BE2C (cell line): Measurements from ENCODE around the gene CNTNAP5.
A peak's percentile ranks its signal among the peaks of the same experiment; 100 is the strongest.

Source experiments
- DNase-seq: peaks from one replicate; pipeline ENCODE4 v3.0.0-alpha.2; 2020
- H3K27me3 ChIP-seq: fragments of 250-450 bp; sonication (Bioruptor Pico); 2 replicates; pipeline ENCODE4 v1.5.1; 2020; ENCODE audit warnings: mild to moderate bottlenecking
- H3K36me3 ChIP-seq: fragments of 250-450 bp; sonication (Bioruptor Pico); 2 replicates; pipeline ENCODE4 v1.5.1; 2020; ENCODE audit warnings: mild to moderate bottlenecking
- H3K4me1 ChIP-seq: fragments of 250-450 bp; sonication (Bioruptor Pico); 2 replicates; pipeline ENCODE4 v1.5.1; 2020
- H3K4me3 ChIP-seq: 2 replicates; pipeline ENCODE4 v1.5.1; 2011; ENCODE audit warnings: low read depth, low read length
- H3K9me3 ChIP-seq: fragments of 250-450 bp; sonication (Bioruptor Pico); 2 replicates; pipeline ENCODE4 v1.5.1; 2020
- CTCF ChIP-seq: IDR thresholded peaks from 2 replicates; pipeline ENCODE4 v1.5.1; 2012; ENCODE audit warnings: mild to moderate bottlenecking, low read depth, low read length

Gene CNTNAP5

DNA sequence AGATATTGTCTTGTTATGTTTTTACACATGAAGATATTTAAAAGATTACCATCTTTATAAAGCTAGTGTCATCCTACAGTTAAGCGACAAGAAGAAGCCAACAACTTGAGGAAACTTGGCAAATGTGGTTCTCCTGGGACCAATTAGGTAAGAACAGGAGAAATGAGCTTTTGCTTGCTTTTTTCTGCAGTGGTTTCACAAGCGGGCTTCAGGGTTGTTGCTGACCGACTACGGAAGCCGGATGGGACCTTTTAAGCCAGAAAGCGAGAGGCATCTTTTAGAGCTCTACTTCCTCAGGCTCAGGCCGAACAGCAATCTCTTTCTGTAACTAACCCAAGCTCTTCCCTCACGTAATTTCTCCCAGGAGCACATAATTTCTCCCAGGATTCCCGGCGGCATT lies 256.5 kb downstream of the CNTNAP5 start:
- no peak for TF ChIP-seq CTCF
- Histone ChIP-seq H3K9me3 (no peaks in the 10 kb centered on the region), H3K4me1 (no peaks in the 10 kb centered on the region), H3K4me3 (no peak overlapping the region), H3K36me3 (no peaks in the 10 kb centered on the region), H3K27me3 (no peaks in the 10 kb centered on the region)
- no peak for DNase-seq

- Histone ChIP-seq H3K4me1 (no peaks in the 10 kb centered on the region), H3K4me3 (no peak overlapping the region), H3K27me3 (no peaks in the 10 kb centered on the region), H3K36me3 (no peaks in the 10 kb centered on the region), H3K9me3 (no peaks in the 10 kb centered on the region)
- DNase-seq, result no peak
- TF ChIP-seq CTCF, result no peak
These were observed 258.0 kb downstream of the CNTNAP5 start for GRCh38 chr2:124283096-124283495.

- H3K27me3 ChIP-seq, result no peaks in the 10 kb centered on the region
- no peak overlapping the region for H3K4me3 ChIP-seq
- TF ChIP-seq CTCF, result no peak
- no peaks in the 10 kb centered on the region for H3K9me3 ChIP-seq
- H3K4me1 ChIP-seq, result no peaks in the 10 kb centered on the region
- peak; percentile 5 for DNase-seq
- H3K36me3 ChIP-seq, result no peaks in the 10 kb centered on the region
These were observed 261.1 kb downstream of the CNTNAP5 start for GRCh38 chr2:124286089-124286783.

DNA sequence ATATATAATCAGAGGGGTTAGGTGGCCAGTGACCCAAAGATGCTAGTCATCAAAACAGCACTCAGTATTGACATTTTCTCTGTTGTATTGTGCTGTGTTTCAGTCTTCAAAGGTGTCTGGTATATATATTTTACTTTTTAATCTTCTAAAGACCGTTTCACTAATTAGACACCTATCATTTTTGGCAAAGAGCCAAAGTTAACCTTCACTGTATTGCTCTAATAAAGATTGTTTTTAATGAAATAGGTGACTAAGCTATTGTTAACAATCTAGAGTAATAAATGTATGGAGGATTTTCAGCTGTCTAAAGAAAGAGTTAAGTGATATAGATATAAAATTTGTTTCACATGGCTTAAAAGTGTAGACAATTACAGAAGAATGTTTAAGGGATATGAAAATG lies 264.0 kb downstream of the CNTNAP5 start:
- Histone ChIP-seq H3K27me3 (no peaks in the 10 kb centered on the region), H3K4me3 (no peak overlapping the region), H3K9me3 (no peaks in the 10 kb centered on the region), H3K4me1 (no peaks in the 10 kb centered on the region), H3K36me3 (no peaks in the 10 kb centered on the region)
- no peak for TF ChIP-seq CTCF
- DNase-seq, result no peak

DNA sequence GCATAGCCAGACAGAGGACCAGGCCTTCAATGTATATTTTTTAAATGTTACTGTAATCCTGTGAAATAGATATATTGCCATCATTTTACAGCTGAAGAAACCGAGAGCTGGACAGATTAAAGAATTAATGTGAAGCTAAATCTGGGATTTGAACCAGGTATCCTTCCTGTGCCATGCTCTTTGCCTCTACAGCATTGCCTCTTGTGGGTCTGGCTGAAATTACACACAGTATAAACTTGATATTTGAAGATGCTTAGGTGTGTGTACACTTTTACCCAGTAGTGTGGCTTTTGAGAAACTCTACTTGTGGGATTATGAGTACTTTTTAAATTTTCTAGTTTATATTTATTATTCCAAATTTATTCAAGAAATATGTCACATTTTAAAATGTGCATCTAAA lies 264.5 kb downstream of the CNTNAP5 start:
- no peaks in the 10 kb centered on the region for H3K9me3 ChIP-seq
- no peak for TF ChIP-seq CTCF

DNA sequence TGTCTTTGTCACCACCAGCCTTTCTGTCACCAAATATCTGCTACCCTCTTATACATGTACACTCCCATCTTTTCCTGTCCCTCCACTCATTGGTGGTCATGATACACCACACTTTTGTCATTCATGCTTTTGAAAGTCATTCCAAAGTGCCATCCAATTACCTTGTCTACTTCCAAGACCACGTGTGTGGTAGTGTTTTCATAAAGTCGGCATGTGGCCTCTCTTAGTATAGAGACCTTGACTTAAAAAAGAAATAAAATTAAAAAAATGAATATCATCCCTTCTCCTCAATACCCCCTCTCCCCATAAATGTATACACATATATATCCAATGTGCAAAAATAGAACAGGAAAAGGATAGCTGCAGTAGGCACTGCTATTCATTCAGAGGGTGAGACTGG lies 271.4 kb downstream of the CNTNAP5 start:
- no peak overlapping the region for H3K4me3 ChIP-seq
- H3K9me3 ChIP-seq, result no peaks in the 10 kb centered on the region
- H3K4me1 ChIP-seq, result no peaks in the 10 kb centered on the region
- H3K36me3 ChIP-seq, result no peaks in the 10 kb centered on the region
- H3K27me3 ChIP-seq, result no peaks in the 10 kb centered on the region
- no peak for TF ChIP-seq CTCF
- no peak for DNase-seq

More for the DNA sequence above, 264.5 kb downstream of the CNTNAP5 start:
- DNase-seq, result no peak
- Histone ChIP-seq H3K4me1 (no peaks in the 10 kb centered on the region), H3K27me3 (no peaks in the 10 kb centered on the region), H3K4me3 (no peak overlapping the region), H3K36me3 (no peaks in the 10 kb centered on the region)
